ENCODE measurements around the gene ATG4A. TPM values are rescaled to one million over a fixed set of nuclear protein-coding genes. Genes with fewer than 3 reads are reported as not detected.

ATG4A gene
- total RNA-seq (1 to 10 TPM; 7.6 to 8.3 TPM), polyA plus RNA-seq (10 to 100 TPM; 19.4 to 22.1 (median 21.1) TPM), total RNA-seq (11.1 to 23.0 (median 15.7) reads per million in 6 experiments)

- ATAC-seq (peak; percentile 95), DNase-seq (peak; percentile 72 to 93 (median 88))
- Mint-ChIP-seq H3K9me3 (no peaks in the 10 kb centered on the region), H3K4me3 (no peak within 1 kb of the TSS), H3K27ac (no peak within 1 kb of the TSS), H3K27me3 (no peaks in the 10 kb centered on the region), H3K4me1 (peaks cover 0 to 19% (median 8%) of the 10 kb centered on the region in 4 donors), H3K36me3 (peaks cover 0 to 10% (median 0%) of the 10 kb centered on the region in 3 donors)
- POLR2A ChIA-PET, result interaction anchor here (0.5 to 1.4 kb wide), 6 partner anchors 9 to 463 kb away, joined by 3 to 5 read pairs (median 3); partner anchors contain the start of genes MID2 and PRPS1
These were observed at the start of gene ATG4A, which contains the start of gene PSMD10 for GRCh38 chrX:108091264-108091877. TSS of gene ATG4A (plus strand) at chrX:108091778. CDS start at chrX:108091827, 49 bp downstream. TSS of gene PSMD10 (minus strand) at chrX:108091542. CDS start at chrX:108091520, 22 bp downstream.

GRCh38 chrX:108044554-108045256 is 46.9 kb upstream of the ATG4A start, which contains the start of gene VSIG1:
TSS of gene VSIG1 (plus strand) at chrX:108045065. CDS start at chrX:108045131, 66 bp downstream.
- Mint-ChIP-seq H3K27ac (peak within 1 kb of the TSS in 3 of 10 donors; percentile 29 to 68 (median 29)), H3K36me3 (peaks cover 0 to 9% (median 0%) of the 10 kb centered on the region in 3 donors), H3K4me1 (peaks cover 0 to 25% (median 19%) of the 10 kb centered on the region in 4 donors), H3K27me3 (no peaks in the 10 kb centered on the region), H3K9me3 (no peaks in the 10 kb centered on the region), H3K4me3 (no peak within 1 kb of the TSS)
- POLR2A ChIA-PET, result no interaction called here
- no peak for DNase-seq
- no peak for ATAC-seq

- H3K4me1 Mint-ChIP-seq, result peaks cover 4 to 8% (median 6%) of the 10 kb centered on the region in 4 donors
- ATAC-seq (no peak), DNase-seq (no peak)
- no peaks in the 10 kb centered on the region for H3K27me3 Mint-ChIP-seq
- H3K9me3 Mint-ChIP-seq, result no peaks in the 10 kb centered on the region
- peaks cover 0 to 2% (median 0%) of the 10 kb centered on the region in 3 donors for H3K36me3 Mint-ChIP-seq
- no peak overlapping the region for H3K4me3 Mint-ChIP-seq
- POLR2A ChIA-PET, result no interaction called here
- H3K27ac Mint-ChIP-seq, result no peak overlapping the region
These were observed 41.9 kb upstream of the ATG4A start for GRCh38 chrX:108049649-108050048.

- peaks cover 0 to 8% (median 6%) of the 10 kb centered on the region in 4 donors for H3K4me1 Mint-ChIP-seq
- H3K9me3 Mint-ChIP-seq, result no peaks in the 10 kb centered on the region
- H3K36me3 Mint-ChIP-seq, result peaks cover 0 to 6% (median 2%) of the 10 kb centered on the region in 3 donors
- DNase-seq (no peak), ATAC-seq (no peak)
- peak overlapping the region in 1 of 10 donors; percentile 53 for H3K27ac Mint-ChIP-seq
- H3K4me3 Mint-ChIP-seq, result no peak overlapping the region
- POLR2A ChIA-PET, result no interaction called here
- H3K27me3 Mint-ChIP-seq, result no peaks in the 10 kb centered on the region
These were observed 38.4 kb upstream of the ATG4A start for GRCh38 chrX:108053218-108053617.

GRCh38 chrX:108055546-108055945 is 36.0 kb upstream of the ATG4A start:
- ATAC-seq (no peak), DNase-seq (no peak)
- H3K4me1 Mint-ChIP-seq, result peaks cover 1 to 20% (median 4%) of the 10 kb centered on the region in 4 donors
- peaks cover 0 to 27% (median 9%) of the 10 kb centered on the region in 3 donors for H3K36me3 Mint-ChIP-seq
- POLR2A ChIA-PET, result no interaction called here
- peak overlapping the region in 2 of 10 donors; percentile 11 to 71 for H3K27ac Mint-ChIP-seq
- no peaks in the 10 kb centered on the region for H3K27me3 Mint-ChIP-seq
- H3K4me3 Mint-ChIP-seq, result no peak overlapping the region
- no peaks in the 10 kb centered on the region for H3K9me3 Mint-ChIP-seq

- Mint-ChIP-seq H3K4me1 (peaks cover 0 to 17% (median 1%) of the 10 kb centered on the region in 4 donors), H3K36me3 (peaks cover 0 to 59% (median 9%) of the 10 kb centered on the region in 3 donors), H3K9me3 (no peaks in the 10 kb centered on the region), H3K27ac (peak overlapping the region in 2 of 10 donors; percentile 21 to 49), H3K27me3 (no peaks in the 10 kb centered on the region), H3K4me3 (no peak overlapping the region)
- DNase-seq (no peak), ATAC-seq (no peak)
- POLR2A ChIA-PET, result no interaction called here
These were observed 31.8 kb upstream of the ATG4A start for GRCh38 chrX:108059801-108060200.

GRCh38 chrX:108064001-108064400 is 27.6 kb upstream of the ATG4A start:
- H3K27ac Mint-ChIP-seq, result peak overlapping the region in 3 of 10 donors; percentile 12 to 54 (median 48)
- H3K4me1 Mint-ChIP-seq, result peaks cover 0 to 8% (median under 1%) of the 10 kb centered on the region in 4 donors
- no peak for DNase-seq
- POLR2A ChIA-PET, result no interaction called here
- no peaks in the 10 kb centered on the region for H3K27me3 Mint-ChIP-seq
- H3K9me3 Mint-ChIP-seq, result no peaks in the 10 kb centered on the region
- no peak for ATAC-seq
- H3K4me3 Mint-ChIP-seq, result no peak overlapping the region
- peaks cover 0 to 73% (median 5%) of the 10 kb centered on the region in 3 donors for H3K36me3 Mint-ChIP-seq

- Mint-ChIP-seq H3K27me3 (no peaks in the 10 kb centered on the region), H3K9me3 (no peaks in the 10 kb centered on the region), H3K4me3 (no peak overlapping the region), H3K4me1 (peaks cover 0 to 8% (median 2%) of the 10 kb centered on the region in 4 donors), H3K36me3 (peaks cover 0 to 71% (median 3%) of the 10 kb centered on the region in 3 donors), H3K27ac (peak overlapping the region in 2 of 10 donors; percentile 19 to 54)
- ATAC-seq (no peak), DNase-seq (no peak)
- POLR2A ChIA-PET, result no interaction called here
These were observed 27.0 kb upstream of the ATG4A start for GRCh38 chrX:108064613-108065012.

GRCh38 chrX:108068121-108068520 is 23.5 kb upstream of the ATG4A start:
- Mint-ChIP-seq H3K36me3 (peaks cover 0 to 44% (median 0%) of the 10 kb centered on the region in 3 donors), H3K27ac (peak overlapping the region in 8 of 10 donors; percentile 21 to 81 (median 62))
- ATAC-seq, result no peak

GRCh38 chrX:108070891-108071290 is 20.7 kb upstream of the ATG4A start:
- DNase-seq (no peak), ATAC-seq (no peak)
- no peaks in the 10 kb centered on the region for H3K27me3 Mint-ChIP-seq
- H3K4me1 Mint-ChIP-seq, result peaks cover 0 to 10% (median 4%) of the 10 kb centered on the region in 4 donors
- H3K27ac Mint-ChIP-seq, result peak overlapping the region in 2 of 10 donors; percentile 18 to 48
- POLR2A ChIA-PET, result interaction anchor here (0.6 kb wide), 1 partner anchor 50 kb away, joined by 4 read pairs; no protein-coding TSS in a partner anchor
- no peak overlapping the region for H3K4me3 Mint-ChIP-seq
- no peaks in the 10 kb centered on the region for H3K9me3 Mint-ChIP-seq
- peaks cover 0 to 53% (median 0%) of the 10 kb centered on the region in 3 donors for H3K36me3 Mint-ChIP-seq

More at GRCh38 chrX:108068121-108068520, 23.5 kb upstream of the ATG4A start:
- Mint-ChIP-seq H3K27me3 (no peaks in the 10 kb centered on the region), H3K4me1 (peaks cover 0 to 10% (median 4%) of the 10 kb centered on the region in 4 donors), H3K9me3 (no peaks in the 10 kb centered on the region), H3K4me3 (no peak overlapping the region)
- DNase-seq, result no peak
- POLR2A ChIA-PET, result no interaction called here

- Mint-ChIP-seq H3K27me3 (no peaks in the 10 kb centered on the region), H3K27ac (peak overlapping the region in 6 of 10 donors; percentile 7 to 93 (median 76)), H3K9me3 (no peaks in the 10 kb centered on the region), H3K4me1 (peaks cover 0 to 10% (median 4%) of the 10 kb centered on the region in 4 donors), H3K36me3 (peaks cover 0 to 53% (median 0%) of the 10 kb centered on the region in 3 donors), H3K4me3 (no peak overlapping the region)
- DNase-seq, result no peak
- no peak for ATAC-seq
- POLR2A ChIA-PET, result interaction anchor here (0.6 kb wide), 1 partner anchor 51 kb away, joined by 4 read pairs; no protein-coding TSS in a partner anchor
These were observed 20.0 kb upstream of the ATG4A start for GRCh38 chrX:108071578-108071977.

- H3K4me1 Mint-ChIP-seq, result peaks cover 0 to 10% (median 4%) of the 10 kb centered on the region in 4 donors
- no peaks in the 10 kb centered on the region for H3K9me3 Mint-ChIP-seq
- H3K36me3 Mint-ChIP-seq, result peaks cover 0 to 53% (median 0%) of the 10 kb centered on the region in 3 donors
- ATAC-seq (no peak), DNase-seq (no peak)
- POLR2A ChIA-PET, result no interaction called here
- no peak overlapping the region for H3K4me3 Mint-ChIP-seq
- H3K27me3 Mint-ChIP-seq, result no peaks in the 10 kb centered on the region
- H3K27ac Mint-ChIP-seq, result peak overlapping the region in 2 of 10 donors; percentile 43 to 60
These were observed 18.8 kb upstream of the ATG4A start for GRCh38 chrX:108072746-108073145.

All from naive thymus-derived CD8-positive, alpha-beta T cell (primary cell).